ENCODE measurements around the gene VPS26A.

DNA sequence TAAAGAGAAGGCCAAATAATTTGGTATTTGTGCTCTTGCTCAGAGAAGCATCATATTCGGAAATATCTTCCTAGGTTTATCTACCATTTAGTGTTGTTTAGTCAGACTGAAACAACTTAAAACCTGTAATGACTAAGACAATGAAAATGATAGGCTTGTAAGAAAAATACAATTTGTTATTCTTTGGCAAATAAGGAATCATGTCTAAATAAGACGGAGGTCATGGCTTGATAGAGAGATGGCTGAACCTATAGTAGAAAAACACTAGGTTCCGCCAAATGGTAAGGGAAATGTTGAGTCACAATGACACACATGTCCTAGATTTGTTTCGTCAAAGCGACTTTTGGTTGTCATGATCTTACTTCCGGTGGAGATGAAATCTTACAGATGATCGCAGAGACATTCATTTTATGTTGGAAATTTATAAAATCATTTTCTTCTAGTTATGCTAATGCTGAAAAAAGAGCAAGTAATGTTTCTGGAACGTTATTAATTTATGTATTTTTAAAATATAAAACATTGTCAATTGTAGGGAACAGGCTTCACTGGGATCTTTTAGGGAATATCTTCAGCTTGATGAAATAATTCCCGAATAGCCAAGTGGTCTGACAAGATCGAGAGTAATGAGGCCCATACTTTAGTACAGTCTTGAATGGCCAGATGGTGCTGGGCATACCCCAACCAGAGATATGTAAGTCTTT, 35.0 kb upstream of the VPS26A start:
- TF ChIP-seq, protein P1, sequence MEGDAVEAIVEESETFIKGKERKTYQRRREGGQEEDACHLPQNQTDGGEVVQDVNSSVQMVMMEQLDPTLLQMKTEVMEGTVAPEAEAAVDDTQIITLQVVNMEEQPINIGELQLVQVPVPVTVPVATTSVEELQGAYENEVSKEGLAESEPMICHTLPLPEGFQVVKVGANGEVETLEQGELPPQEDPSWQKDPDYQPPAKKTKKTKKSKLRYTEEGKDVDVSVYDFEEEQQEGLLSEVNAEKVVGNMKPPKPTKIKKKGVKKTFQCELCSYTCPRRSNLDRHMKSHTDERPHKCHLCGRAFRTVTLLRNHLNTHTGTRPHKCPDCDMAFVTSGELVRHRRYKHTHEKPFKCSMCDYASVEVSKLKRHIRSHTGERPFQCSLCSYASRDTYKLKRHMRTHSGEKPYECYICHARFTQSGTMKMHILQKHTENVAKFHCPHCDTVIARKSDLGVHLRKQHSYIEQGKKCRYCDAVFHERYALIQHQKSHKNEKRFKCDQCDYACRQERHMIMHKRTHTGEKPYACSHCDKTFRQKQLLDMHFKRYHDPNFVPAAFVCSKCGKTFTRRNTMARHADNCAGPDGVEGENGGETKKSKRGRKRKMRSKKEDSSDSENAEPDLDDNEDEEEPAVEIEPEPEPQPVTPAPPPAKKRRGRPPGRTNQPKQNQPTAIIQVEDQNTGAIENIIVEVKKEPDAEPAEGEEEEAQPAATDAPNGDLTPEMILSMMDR (conservative IDR thresholded peaks at IDR 0.05; ENCODE audit: low read depth, low read length) = no peak
- no peak for TF ChIP-seq EZH2phosphoT487 (IDR thresholded peaks at IDR 0.05; ENCODE audit: borderline replicate concordance, low read length)

Measured in PC-3 (cell line).